Activated CD4-positive, alpha-beta T cell treated with anti-CD3 and anti-CD28 coated beads, Interleukin-2, amount 50 U/mL, for 48 hours (primary cell): ENCODE data around the gene MEGF9.
"Not testable (repeated sequence)": the region's sequence is repeated elsewhere in the genome, so short reads cannot be mapped to it uniquely, and the experiment has no call there.

Experiments
- DNase-seq, 2 experiments: peaks; one replicate each; pipeline ENCODE4 v3.0.0-alpha.2; 2020

MEGF9 gene

GRCh38 chr9:120569556-120569955, 144.7 kb downstream of the MEGF9 start:
- no peak for DNase-seq

DNA sequence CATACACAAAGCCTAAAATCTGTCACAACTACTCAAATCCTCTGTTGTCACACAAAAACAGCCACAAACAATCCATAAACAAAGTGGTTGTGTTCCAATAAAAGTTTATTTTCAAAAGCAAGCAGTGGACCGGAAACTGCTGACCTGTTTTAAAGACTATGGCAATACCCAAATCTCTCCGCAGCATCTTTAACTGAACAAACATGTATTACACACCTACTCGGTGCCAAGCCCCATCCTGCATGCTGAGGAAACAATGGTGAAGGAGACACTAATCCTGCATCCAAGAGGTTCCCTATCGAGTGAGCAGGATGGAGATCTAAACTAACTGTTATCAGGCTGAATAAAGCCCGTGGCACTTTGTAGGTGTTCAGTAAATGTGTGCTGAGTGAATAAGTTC, 145.5 kb downstream of the MEGF9 start:
- DNase-seq, result no peak

DNA sequence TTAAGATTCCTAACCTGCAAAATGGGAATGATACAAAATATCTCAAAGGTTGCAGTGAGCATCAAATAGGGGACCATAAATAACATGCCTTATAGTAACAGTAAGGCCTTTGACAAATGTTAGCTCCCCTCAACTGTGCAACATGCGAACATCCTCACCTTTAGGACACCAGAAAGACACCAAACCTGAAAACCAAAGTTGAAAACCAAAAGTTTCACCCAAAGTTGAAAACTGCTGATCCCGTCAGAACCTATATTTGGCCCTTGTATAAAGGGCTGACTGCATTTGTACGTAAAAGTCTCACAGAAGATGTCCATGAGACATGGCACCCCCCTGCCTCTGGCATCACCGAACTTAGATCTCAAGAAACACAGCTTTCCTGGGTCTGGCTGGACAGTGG, 146.4 kb downstream of the MEGF9 start:
- DNase-seq, result no peak

GRCh38 chr9:120567081-120567480, 147.2 kb downstream of the MEGF9 start:
- no peak for DNase-seq

- DNase-seq, result no peak
Measured at GRCh38 chr9:120564589-120564988, 149.7 kb downstream of the MEGF9 start.

- DNase-seq, result no peak
Measured at GRCh38 chr9:120562861-120563443, 151.3 kb downstream of the MEGF9 start.

DNA sequence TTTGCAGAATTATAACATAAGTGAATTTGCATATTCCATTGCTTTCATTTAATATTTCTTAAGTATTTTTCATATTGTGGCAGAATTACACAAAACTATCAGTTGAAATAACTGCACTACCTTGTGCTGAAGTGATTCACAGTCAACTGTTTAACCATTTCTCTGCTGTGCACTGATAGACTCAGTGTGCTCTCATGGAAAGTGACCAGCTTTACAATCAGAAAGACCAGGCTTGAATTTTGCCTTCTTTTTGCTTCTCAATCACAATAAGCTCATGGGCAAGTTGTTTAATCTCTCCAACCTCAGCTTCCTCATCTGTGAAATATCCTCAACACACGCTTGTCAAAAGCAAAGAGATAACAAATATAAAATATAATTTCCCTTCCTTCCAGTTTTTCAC, 152.6 kb downstream of the MEGF9 start:
- DNase-seq, result no peak

DNA sequence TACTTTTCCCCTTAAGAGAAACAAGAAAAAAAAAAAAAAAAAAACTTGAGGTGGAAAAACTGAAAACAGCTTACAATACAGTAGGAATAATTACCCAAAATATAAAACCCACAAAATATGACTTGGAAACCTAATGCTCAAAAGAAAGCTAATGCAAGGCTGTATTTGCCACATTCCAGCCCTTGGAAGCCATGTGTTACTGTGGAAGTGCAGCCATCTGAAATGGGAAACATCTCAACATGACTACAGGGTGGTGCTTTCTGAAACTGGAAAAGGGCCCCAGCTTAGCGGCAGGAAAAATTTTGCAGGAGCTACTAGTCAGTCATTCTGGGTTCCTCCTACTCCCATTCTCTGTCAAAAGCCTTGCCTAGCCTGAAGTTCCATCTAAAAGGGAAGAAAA, 154.7 kb downstream of the MEGF9 start:
- DNase-seq, result no peak

DNA sequence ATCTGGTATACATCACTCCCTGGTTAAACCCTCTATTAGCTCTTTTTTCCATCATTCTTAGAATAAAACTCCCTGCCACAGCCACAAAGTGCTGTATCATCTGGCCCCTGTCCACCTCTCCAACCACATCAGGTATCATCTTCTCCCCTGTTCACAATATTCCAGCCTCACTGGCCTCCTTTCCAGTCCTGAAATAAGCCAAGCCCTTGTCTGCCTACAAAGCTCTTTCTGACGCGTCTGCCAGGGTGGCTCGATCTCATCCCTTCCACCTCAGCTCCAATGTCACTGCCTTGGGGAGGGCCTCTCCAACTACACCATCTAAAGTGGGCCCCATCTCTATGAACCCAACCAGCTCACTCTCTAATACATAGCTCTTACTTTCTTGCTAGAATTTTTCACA, 155.8 kb downstream of the MEGF9 start:
- no peak for DNase-seq

- no peak for DNase-seq
Measured at GRCh38 chr9:120557205-120557604, 157.1 kb downstream of the MEGF9 start.

DNA sequence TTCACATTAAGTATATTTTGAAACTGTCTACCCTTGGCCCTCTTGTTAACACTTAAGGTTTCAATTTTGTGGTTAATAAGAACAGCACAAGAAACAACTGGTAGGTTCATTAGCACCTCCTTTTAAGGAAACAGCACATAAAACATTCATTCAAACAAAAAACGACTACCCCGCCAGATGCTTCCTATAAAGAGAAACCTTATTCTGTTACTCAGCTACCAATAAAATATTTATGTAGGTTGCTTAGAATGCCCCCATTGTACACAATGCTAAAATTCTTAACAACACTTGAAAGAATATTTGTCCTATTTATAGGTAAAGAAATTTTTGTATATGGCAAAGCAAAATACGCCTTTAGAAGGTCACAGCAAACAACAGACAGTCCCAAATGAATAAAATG, 157.5 kb downstream of the MEGF9 start:
- no peak for DNase-seq

- DNase-seq, result no peak
Measured at GRCh38 chr9:120555839-120556238, 158.4 kb downstream of the MEGF9 start.

- not testable (repeated sequence) for DNase-seq
Measured at GRCh38 chr9:120552210-120552704, 162.0 kb downstream of the MEGF9 start.
